COLO668 (cell line): ENCODE measurements around the gene ACBD7.

Experiments used
- DNase-seq: peaks from one replicate; lab custom pipeline; 2025; ENCODE audit not compliant: unreplicated experiment; lab: John Stamatoyannopoulos, UW

ACBD7 gene

GRCh38 chr10:15088428-15089261 is at the start of gene ACBD7:
Gene ACBD7 (minus strand): TSS chr10:15088776. CDS start chr10:15088728, 48 bp downstream.
- peak; percentile 85 for DNase-seq

DNA sequence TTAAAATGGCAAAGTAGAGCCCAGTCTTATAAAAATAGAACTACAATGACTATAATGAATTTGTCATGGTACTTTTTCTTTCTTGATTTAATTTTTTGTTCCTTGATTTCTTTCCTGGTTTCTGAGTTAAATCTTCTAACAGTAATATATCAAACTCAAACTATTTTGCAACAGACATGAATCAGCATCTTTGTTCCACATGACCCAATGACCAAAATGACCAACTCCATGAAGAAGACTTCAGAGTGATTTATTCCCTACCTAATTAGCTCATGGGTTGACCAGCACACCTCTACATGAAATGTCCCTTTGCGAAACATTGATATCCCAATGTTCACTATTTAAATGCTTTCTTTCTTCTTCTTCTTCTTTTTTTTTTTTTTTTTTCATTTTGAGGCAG is 49.1 kb upstream of the ACBD7 start:
- DNase-seq: no peak

DNA sequence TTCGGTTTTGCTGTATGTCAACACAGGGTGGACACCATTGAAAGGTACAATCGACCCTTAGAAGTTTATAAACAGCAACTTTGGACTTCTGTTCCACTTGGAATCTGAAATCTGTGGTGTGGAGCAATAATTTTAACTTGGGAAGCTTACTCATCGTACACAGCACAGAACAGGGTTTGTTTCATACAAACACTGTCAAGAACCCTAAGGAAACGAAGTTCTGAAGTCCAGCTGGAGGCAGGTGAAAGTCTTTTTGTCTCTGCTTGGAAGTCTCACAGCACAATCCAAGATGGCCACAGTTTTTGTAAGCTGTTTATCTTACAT is 48.4 kb upstream of the ACBD7 start:
- no peak for DNase-seq

- no peak for DNase-seq
Observed at GRCh38 chr10:15136129-15137035, 47.8 kb upstream of the ACBD7 start.

DNA sequence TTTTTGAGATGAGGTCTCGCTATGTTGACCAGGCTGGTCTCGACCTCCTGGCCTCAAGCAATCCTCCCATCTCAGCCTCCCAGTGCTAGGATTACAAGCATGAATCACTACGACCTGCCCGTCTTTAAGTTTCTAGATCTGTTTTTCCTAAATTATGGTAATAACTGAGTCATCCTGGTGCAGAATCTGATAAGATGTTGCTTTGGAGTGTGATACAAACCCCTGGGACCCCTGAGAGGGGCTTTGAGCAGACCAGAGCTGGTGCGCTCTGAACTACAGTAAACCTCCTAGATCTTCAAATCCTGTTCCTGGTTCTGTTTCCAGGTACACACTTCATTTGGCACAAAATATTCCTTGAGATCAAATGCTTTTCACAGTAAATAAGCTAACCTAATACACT is 42.8 kb upstream of the ACBD7 start:
- DNase-seq: no peak

GRCh38 chr10:15124908-15125307 is 36.3 kb upstream of the ACBD7 start:
- DNase-seq: no peak

DNA sequence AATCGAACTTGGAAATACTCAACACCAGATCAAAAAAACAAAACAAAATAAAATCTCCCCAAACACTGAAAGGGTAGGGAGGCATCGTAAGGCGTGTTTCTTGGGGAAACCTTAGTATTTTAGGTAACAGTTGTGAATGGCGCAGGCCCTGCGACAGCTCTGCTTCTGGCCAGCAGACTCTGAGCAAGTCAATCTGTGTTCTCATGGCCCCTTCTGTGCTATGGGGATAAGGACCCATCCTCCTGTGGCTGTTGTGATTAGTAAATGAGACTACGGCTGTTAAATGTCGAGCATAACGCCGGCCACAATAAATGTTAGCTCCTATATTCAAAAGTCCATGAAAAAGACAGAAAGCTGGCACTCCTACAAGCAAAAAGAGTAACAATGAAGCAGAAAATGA is 35.6 kb upstream of the ACBD7 start:
- DNase-seq: no peak

DNA sequence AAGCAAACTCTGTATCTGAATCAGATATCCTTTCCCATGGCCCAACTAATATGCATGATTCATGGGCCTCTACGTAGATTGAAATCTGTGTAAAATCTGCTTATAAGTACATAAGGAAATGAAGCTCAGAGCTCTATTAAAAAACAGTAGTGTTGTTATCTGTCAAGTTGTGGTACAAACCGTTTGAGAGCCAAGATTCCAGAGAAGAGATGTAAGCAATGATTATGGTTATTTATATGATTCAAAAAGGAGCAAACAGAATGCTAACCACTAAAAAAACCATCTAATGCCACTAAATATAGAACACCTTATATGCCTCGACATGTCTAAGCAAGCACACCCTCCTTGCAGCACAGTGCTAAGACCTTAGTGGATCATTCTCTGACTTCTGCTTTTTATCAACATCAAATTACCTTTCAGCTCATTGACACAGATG is 35.2 kb upstream of the ACBD7 start:
- DNase-seq: no peak

DNA sequence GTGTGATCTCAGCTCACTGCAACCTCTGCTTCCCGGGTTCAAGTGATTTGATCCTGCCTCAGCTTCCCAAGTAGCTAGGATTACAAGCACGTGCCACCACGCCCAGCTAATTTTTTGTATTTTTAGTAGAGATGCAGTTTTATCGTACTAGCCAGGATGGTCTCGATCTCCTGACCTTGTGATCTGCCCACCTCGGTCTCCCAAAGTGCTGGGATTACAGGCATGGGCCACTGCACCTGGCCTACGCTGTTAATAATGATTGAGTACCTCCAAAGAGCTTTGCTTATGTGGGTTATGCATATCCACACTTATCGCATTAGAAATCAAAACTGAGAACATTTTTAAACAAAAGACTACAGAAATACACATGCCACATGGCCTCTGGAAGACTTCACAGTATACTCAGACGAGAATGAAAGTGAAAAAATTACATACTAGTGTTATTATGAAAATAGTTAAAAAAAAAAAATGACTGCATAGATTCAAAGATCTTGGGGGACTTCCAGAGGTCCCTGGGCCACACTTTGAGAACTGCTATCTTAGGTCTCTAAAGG is 34.0 kb upstream of the ACBD7 start:
- DNase-seq: no peak

GRCh38 chr10:15121707-15122106 is 33.1 kb upstream of the ACBD7 start:
- no peak for DNase-seq

GRCh38 chr10:15120523-15120922 is 31.9 kb upstream of the ACBD7 start:
- DNase-seq: no peak

DNA sequence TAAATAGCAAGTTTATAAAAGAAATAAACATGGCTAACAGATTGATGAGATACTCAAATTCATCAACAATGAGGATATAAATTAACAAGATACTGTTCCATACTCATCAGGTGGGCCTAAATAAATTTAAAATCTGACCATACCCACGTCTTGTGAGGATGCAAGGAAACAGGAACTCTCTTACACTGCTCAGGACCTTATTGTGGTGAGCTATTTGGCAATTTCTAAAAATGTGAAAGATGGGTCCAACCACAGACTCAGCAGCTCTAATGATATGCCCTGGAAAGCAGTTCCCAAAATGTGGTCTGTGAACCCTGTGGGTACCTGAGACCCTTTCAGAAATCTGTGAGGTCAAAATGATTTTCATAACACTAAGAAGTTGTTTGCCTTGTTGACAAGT is 30.0 kb upstream of the ACBD7 start:
- DNase-seq: no peak

GRCh38 chr10:15116225-15116624 is 27.6 kb upstream of the ACBD7 start:
- DNase-seq: no peak

DNA sequence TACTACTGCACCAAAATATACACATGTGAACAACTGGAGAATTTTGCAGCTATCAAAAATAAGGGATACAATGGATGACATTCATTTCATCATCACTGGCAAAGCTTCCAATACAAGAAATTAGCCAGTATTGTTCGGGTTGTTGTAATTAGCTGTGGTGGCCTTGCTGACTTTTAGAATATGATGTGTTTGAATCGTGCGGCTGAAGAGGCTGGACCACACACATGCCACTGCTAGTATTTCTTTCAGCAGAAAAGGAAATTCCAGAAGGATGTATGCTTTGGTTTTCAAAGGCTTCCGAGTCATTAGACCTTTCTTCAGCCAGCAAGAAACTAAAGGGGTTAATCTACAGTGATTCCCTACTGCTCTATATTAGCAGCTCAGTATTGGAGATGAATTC is 25.2 kb upstream of the ACBD7 start:
- no peak for DNase-seq

GRCh38 chr10:15112657-15113056 is 24.1 kb upstream of the ACBD7 start:
- no peak for DNase-seq

GRCh38 chr10:15106352-15107013 is 17.9 kb upstream of the ACBD7 start:
- DNase-seq: peak; percentile 46

DNA sequence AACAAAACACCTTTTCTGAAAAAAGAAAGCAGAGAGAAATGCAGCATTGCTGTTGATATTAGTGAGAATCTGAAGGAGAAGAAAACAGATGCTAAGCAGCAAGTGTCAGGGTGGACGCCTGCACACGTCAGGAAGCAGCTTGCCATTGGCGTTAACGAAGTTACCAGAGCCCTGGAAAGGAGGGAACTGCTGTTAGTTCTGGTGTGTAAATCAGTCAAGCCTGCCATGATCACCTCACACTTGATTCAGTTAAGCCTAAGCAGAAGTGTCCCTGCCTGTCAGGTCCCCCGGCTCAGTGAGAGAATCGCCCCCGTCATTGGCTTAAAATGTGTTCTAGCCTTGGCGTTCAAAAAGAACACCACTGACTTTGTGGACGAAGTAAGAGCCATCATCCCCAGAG is 14.9 kb upstream of the ACBD7 start:
- no peak for DNase-seq

DNA sequence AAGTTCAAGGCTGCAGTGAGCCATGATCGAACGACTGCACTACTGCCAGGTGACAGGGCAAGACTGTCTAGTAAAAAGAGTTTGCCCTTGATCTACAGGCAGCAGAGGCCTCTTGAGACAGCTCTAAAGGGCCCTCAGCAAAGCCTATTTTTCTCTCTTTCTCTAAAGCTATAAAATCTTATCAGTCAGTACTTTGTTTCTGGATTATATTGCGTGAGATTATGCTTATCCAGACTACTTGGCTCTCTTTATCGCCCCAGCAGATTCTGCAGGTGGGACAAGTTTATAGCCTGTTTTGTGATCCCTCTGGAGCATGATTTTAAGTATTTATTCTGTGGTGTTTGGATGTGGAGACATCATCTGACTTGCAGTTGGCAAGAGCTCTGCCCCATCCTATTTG is 11.3 kb upstream of the ACBD7 start:
- DNase-seq: no peak

GRCh38 chr10:15097011-15097812 is 8.6 kb upstream of the ACBD7 start, which contains the start of gene RPP38:
Gene RPP38 (plus strand): TSS chr10:15097355. CDS start chr10:15103315, 5,960 bp downstream.
- peak; percentile 90 for DNase-seq

- no peak for DNase-seq
Observed at GRCh38 chr10:15096661-15097010, 8.1 kb upstream of the ACBD7 start.
